HepG2 (cell line): ENCODE data around the gene ANXA9. TPM values are rescaled to one million over a fixed set of nuclear protein-coding genes. Genes with fewer than 3 reads are reported as not detected.
A peak's percentile ranks its signal among the peaks of the same experiment; 100 is the strongest.

Experiments used
- BORCS8-MEF2B ChIP-seq: sonication (generic); formaldehyde crosslinking; IDR thresholded peaks from 2 replicates; pipeline ENCODE4 v1.8.0; 2022; ENCODE audit warnings: mild to moderate bottlenecking, missing genetic modification reagents
- FOXJ3 ChIP-seq: sonication (generic); formaldehyde crosslinking; IDR thresholded peaks from 2 replicates; pipeline ENCODE4 v1.4.0; 2020; ENCODE audit warnings: missing genetic modification reagents, mild to moderate bottlenecking, borderline replicate concordance
- GLI4 ChIP-seq: sonication (generic); formaldehyde crosslinking; IDR thresholded peaks from 2 replicates; pipeline ENCODE4 v1.5.1; 2020; ENCODE audit warnings: missing genetic modification reagents, mild to moderate bottlenecking, moderate library complexity, borderline replicate concordance
- HOXA5 ChIP-seq: sonication (generic); formaldehyde crosslinking; IDR thresholded peaks from 2 replicates; pipeline ENCODE4 v1.4.0; 2020; ENCODE audit warnings: missing genetic modification reagents
- MYNN ChIP-seq: sonication (generic); formaldehyde crosslinking; IDR thresholded peaks from 2 replicates; pipeline ENCODE4 v1.4.0; 2020; ENCODE audit warnings: mild to moderate bottlenecking, low read depth, missing genetic modification reagents
- PAF1 ChIP-seq: IDR thresholded peaks from 2 replicates; pipeline ENCODE4 v1.6.1; 2016; ENCODE audit warnings: missing genetic modification reagents, missing compliant biosample characterization
- POLR2AphosphoS2 ChIP-seq: IDR thresholded peaks from 2 replicates; pipeline ENCODE4 v1.6.1; 2011; ENCODE audit warnings: low read depth, low read length, improper control_type of control experiment
- ZNF121 ChIP-seq: sonication (generic); formaldehyde crosslinking; IDR thresholded peaks from 2 replicates; pipeline ENCODE4 v1.5.0; 2020; ENCODE audit warnings: mild to moderate bottlenecking, missing genetic modification reagents
- ZNF224 ChIP-seq: sonication (generic); formaldehyde crosslinking; IDR thresholded peaks from 2 replicates; pipeline ENCODE4 v1.5.0; 2020; ENCODE audit warnings: mild to moderate bottlenecking, missing genetic modification reagents
- polyA plus RNA-seq, 8 experiments: library from polyadenylated mRNA; depleted of rRNA in 3 of 8; stranded (reverse) in 7 of 8; unstranded in 1 of 8; fragments of >200 nt; fragmentation: Illumina TruSeq in 4 of 8; extraction: Trizol in 4 of 8; gene quantifications; 2 replicates each; pipeline versions ENCODE4 v1.2.1 to v1.2.3, GENCODE V29; 2011 to 2016; ENCODE audit warnings: low read depth in 4 of 8, missing spikeins in 1 of 8, mixed read lengths in 1 of 8; ENCODE audit not compliant: insufficient read depth in 1 of 8
- total RNA-seq, 5 experiments: library from RNA; depleted of rRNA; stranded (reverse); fragments of >200 nt; fragmentation: Illumina TruSeq; extraction: Trizol; gene quantifications; 2 replicates each; pipeline ENCODE4 v1.2.3, GENCODE V29; 2016; ENCODE audit warnings: low read depth in 1 of 5
- TF ChIP-seq, protein P1 (sequence below): sonication (generic); formaldehyde crosslinking; IDR thresholded peaks from 2 replicates; pipeline ENCODE4 v1.9.0; 2021; ENCODE audit warnings: missing genetic modification reagents, borderline replicate concordance
- TF ChIP-seq, protein P2 (sequence below): sonication (generic); formaldehyde crosslinking; IDR thresholded peaks from 2 replicates; pipeline ENCODE4 v1.4.0; 2020; ENCODE audit warnings: missing genetic modification reagents, mild to moderate bottlenecking, borderline replicate concordance
- TF ChIP-seq, protein P3 (sequence below): sonication (generic); formaldehyde crosslinking; IDR thresholded peaks from 2 replicates; pipeline ENCODE4 v1.8.0; 2022; ENCODE audit warnings: missing genetic modification reagents, mild to moderate bottlenecking, borderline replicate concordance
- TF ChIP-seq, protein P4 (sequence below): sonication (generic); formaldehyde crosslinking; IDR thresholded peaks from 2 replicates; pipeline ENCODE4 v1.5.1; 2020; ENCODE audit warnings: missing genetic modification reagents, mild to moderate bottlenecking, borderline replicate concordance
- TF ChIP-seq, protein P5 (sequence below): sonication (generic); formaldehyde crosslinking; IDR thresholded peaks from 2 replicates; pipeline ENCODE4 v1.5.0; 2020; ENCODE audit warnings: mild to moderate bottlenecking, missing genetic modification reagents, borderline replicate concordance

Gene ANXA9
- total and polyA plus RNA-seq, 2 of the 13 experiments (the other 11 are each of a cell fraction or from before 2014, with no cell fraction given) = 13.3 to 23.9 TPM

DNA sequence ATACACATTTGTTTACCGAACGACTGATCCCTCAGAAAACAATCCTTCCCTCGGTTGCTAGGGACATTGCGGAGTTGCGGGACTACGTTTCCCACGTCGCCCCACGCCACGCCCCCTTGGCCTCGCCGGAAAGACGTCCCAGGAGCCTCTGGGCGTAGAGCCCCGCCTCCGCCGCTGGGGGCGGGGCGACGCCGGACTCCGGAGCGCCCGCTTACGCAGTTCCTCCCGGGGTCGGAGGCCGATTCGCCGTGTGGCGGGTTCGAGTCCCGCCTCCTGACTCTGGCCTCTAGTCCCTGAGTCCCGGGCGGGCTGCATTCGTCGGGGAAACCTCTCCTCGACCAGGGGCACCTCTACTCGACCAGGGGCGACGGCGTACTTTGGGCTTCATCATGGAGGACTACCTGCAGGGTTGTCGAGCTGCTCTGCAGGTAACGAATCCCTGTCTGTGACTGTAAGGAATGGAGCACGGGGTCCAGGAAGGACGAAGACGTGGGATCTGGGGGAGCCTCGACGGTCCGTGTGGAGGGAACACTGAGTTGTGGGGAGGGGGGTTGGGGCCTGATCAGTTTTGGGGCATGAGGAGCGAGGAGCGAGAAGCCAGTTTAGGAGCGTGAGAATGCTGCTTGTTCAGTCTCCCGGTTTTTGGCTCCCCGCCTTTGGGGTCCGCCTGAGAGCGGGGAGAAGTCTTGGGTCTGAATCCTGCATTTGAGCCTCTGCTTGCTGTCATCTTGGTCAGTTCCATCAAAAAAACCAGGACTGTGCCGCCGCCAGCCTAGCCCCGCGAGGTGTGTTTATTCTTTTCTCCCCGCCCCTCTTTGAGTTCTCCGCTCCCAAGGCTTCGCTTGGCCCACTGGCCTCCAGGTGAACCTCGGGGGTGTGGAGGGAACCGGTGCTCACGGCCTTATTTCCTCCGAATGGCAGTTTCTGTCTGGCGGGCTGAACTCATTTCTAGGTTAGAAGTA, 26.4 kb downstream of the ANXA9 start, which contains the start of gene PRUNE1 (continued):
- TF ChIP-seq, protein P1, sequence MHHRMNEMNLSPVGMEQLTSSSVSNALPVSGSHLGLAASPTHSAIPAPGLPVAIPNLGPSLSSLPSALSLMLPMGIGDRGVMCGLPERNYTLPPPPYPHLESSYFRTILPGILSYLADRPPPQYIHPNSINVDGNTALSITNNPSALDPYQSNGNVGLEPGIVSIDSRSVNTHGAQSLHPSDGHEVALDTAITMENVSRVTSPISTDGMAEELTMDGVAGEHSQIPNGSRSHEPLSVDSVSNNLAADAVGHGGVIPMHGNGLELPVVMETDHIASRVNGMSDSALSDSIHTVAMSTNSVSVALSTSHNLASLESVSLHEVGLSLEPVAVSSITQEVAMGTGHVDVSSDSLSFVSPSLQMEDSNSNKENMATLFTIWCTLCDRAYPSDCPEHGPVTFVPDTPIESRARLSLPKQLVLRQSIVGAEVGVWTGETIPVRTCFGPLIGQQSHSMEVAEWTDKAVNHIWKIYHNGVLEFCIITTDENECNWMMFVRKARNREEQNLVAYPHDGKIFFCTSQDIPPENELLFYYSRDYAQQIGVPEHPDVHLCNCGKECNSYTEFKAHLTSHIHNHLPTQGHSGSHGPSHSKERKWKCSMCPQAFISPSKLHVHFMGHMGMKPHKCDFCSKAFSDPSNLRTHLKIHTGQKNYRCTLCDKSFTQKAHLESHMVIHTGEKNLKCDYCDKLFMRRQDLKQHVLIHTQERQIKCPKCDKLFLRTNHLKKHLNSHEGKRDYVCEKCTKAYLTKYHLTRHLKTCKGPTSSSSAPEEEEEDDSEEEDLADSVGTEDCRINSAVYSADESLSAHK = no peak
- TF ChIP-seq MYNN (CRISPR knock-in tag) (no peak), FOXJ3 (CRISPR knock-in tag) (peak; percentile 75; the same call in 1 of the 2 replicates), PAF1 (CRISPR knock-in tag) (no peak), ZNF121 (0 out of 2 replicates have a peak, but pooled peaks have one; percentile 27), HOXA5 (peak; percentile 73; the same call in 1 of the 2 replicates), BORCS8-MEF2B (CRISPR knock-in tag) (peak; percentile 89), ZNF224 (CRISPR knock-in tag) (0 out of 2 replicates have a peak, but pooled peaks have one; percentile 64), POLR2AphosphoS2 (no peak), GLI4 (CRISPR knock-in tag) (peak; percentile 66; the same call in 1 of the 2 replicates)
- TF ChIP-seq, protein P2, sequence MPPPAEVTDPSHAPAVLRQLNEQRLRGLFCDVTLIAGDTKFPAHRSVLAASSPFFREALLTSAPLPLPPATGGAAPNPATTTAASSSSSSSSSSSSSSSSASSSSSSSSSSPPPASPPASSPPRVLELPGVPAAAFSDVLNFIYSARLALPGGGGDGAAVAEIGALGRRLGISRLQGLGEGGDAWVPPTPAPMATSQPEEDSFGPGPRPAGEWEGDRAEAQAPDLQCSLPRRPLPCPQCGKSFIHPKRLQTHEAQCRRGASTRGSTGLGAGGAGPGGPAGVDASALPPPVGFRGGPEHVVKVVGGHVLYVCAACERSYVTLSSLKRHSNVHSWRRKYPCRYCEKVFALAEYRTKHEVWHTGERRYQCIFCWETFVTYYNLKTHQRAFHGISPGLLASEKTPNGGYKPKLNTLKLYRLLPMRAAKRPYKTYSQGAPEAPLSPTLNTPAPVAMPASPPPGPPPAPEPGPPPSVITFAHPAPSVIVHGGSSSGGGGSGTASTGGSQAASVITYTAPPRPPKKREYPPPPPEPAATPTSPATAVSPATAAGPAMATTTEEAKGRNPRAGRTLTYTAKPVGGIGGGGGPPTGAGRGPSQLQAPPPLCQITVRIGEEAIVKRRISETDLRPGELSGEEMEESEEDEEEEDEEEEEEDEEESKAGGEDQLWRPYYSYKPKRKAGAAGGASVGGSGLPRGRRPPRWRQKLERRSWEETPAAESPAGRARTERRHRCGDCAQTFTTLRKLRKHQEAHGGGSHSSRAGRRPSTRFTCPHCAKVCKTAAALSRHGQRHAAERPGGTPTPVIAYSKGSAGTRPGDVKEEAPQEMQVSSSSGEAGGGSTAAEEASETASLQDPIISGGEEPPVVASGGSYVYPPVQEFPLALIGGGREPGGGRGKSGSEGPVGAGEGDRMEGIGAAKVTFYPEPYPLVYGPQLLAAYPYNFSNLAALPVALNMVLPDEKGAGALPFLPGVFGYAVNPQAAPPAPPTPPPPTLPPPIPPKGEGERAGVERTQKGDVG = peak; percentile 47; the same call in 1 of the 2 replicates
- TF ChIP-seq, protein P3, sequence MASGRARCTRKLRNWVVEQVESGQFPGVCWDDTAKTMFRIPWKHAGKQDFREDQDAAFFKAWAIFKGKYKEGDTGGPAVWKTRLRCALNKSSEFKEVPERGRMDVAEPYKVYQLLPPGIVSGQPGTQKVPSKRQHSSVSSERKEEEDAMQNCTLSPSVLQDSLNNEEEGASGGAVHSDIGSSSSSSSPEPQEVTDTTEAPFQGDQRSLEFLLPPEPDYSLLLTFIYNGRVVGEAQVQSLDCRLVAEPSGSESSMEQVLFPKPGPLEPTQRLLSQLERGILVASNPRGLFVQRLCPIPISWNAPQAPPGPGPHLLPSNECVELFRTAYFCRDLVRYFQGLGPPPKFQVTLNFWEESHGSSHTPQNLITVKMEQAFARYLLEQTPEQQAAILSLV (CRISPR knock-in tag) = peak; percentile 82
- TF ChIP-seq, protein P4, sequence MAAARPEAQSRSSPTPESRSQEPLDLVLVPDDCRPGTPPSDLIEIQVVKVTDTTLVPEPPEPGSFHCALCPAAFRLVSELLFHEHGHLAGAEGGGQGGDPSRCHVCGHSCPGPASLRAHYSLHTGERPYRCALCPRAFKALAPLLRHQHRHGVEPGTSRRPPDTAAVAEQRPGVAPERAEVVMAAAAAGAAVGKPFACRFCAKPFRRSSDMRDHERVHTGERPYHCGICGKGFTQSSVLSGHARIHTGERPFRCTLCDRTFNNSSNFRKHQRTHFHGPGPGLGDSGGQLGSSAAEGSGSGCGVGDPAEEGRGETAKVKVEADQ (CRISPR knock-in tag) = 0 out of 2 replicates have a peak, but pooled peaks have one; percentile 42
- TF ChIP-seq, protein P5, sequence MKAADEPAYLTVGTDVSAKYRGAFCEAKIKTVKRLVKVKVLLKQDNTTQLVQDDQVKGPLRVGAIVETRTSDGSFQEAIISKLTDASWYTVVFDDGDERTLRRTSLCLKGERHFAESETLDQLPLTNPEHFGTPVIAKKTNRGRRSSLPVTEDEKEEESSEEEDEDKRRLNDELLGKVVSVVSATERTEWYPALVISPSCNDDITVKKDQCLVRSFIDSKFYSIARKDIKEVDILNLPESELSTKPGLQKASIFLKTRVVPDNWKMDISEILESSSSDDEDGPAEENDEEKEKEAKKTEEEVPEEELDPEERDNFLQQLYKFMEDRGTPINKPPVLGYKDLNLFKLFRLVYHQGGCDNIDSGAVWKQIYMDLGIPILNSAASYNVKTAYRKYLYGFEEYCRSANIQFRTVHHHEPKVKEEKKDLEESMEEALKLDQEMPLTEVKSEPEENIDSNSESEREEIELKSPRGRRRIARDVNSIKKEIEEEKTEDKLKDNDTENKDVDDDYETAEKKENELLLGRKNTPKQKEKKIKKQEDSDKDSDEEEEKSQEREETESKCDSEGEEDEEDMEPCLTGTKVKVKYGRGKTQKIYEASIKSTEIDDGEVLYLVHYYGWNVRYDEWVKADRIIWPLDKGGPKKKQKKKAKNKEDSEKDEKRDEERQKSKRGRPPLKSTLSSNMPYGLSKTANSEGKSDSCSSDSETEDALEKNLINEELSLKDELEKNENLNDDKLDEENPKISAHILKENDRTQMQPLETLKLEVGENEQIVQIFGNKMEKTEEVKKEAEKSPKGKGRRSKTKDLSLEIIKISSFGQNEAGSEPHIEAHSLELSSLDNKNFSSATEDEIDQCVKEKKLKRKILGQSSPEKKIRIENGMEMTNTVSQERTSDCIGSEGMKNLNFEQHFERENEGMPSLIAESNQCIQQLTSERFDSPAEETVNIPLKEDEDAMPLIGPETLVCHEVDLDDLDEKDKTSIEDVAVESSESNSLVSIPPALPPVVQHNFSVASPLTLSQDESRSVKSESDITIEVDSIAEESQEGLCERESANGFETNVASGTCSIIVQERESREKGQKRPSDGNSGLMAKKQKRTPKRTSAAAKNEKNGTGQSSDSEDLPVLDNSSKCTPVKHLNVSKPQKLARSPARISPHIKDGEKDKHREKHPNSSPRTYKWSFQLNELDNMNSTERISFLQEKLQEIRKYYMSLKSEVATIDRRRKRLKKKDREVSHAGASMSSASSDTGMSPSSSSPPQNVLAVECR = peak; percentile 72
